Ovary (tissue), 3 donors: ENCODE results near the gene OR4K5.

Source experiments
- CTCF ChIP-seq, 3 donors: fragments of 450-650 bp in 2 of 3; fragments of 200-600 bp in 1 of 3; IDR thresholded peaks; one replicate each; pipeline versions ENCODE4 v1.5.1 to v1.8.0; 2016 to 2022; ENCODE audit warnings: antibody characterized with exemption in 3 of 3, mild to moderate bottlenecking in 1 of 3
- EP300 ChIP-seq: sonication (generic); formaldehyde crosslinking; IDR thresholded peaks from one replicate; pipeline ENCODE4 v1.6.1; 2017; ENCODE audit warnings: antibody characterized with exemption
- POLR2A ChIP-seq: fragments of 450-650 bp; IDR thresholded peaks from one replicate; pipeline ENCODE4 v1.6.1; 2017; ENCODE audit warnings: antibody characterized with exemption, mild to moderate bottlenecking, moderate library complexity
- donor health status: DM: no; HTN: no; CAD: no.

DNA sequence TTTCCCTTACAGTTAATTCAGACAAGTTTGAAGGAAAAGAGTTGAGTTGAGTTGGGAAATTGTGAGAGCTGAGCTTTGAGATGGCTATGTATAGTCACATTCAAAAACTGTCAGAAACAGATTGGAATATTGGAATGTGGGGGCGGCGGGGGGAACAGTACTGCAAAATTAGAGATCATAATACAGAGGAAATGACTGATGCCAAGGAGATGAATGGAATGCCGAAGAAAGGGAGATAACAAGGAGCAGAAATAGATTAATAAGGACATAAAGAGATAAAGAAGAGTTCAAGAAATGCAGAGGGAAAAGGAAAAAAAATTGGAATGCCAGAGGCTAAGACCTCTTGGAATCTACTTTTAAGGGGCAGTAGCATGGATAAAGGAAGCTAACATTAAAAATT is 3.2 kb upstream of the OR4K5 start:
- no peak for TF ChIP-seq CTCF (IDR thresholded peaks at IDR 0.05)
- TF ChIP-seq POLR2A, result no peak
- no peak for TF ChIP-seq EP300
